ENCODE measurements around the gene NUP62CL. TPM values are rescaled to one million over a fixed set of nuclear protein-coding genes. Genes with fewer than 3 reads are reported as not detected.
"Not testable (repeated sequence)": the region's sequence is repeated elsewhere in the genome, so short reads cannot be mapped to it uniquely, and the experiment has no call there.

NUP62CL gene
- total RNA-seq, 1 experiment from 2014 or later, result 21.1 TPM

- Histone ChIP-seq H3K9me2 (ENCODE audit: insufficient read depth) (no peaks in the 10 kb centered on the region), H3K9me3 (ENCODE audit: control insufficient read depth in 1 of 2, insufficient read depth in 1 of 2, low read depth in 1 of 2, low read length in 2 of 2) (no peaks in the 10 kb centered on the region), H3K36me3 (ENCODE audit: control insufficient read depth in 1 of 2, insufficient read depth in 2 of 2, low read length in 2 of 2) (no peaks in the 10 kb centered on the region), H4K20me1 (ENCODE audit: insufficient read depth) (no peaks in the 10 kb centered on the region), H2AFZ (ENCODE audit: low read depth, low read length, poor library complexity, severe bottlenecking) (no peak overlapping the region), H3K4me2 (ENCODE audit: low read length) (no peak overlapping the region), H3K4me1 (ENCODE audit: control insufficient read depth in 1 of 2, insufficient read depth in 2 of 2, low read length in 2 of 2) (no peaks in the 10 kb centered on the region), H3K27me3 (ENCODE audit: insufficient read depth, low read length) (no peaks in the 10 kb centered on the region), H3K9ac (ENCODE audit: low read length) (no peak overlapping the region), H3K79me2 (ENCODE audit: insufficient read depth, low read length) (no peaks in the 10 kb centered on the region), H3K4me3 (replicated peaks in 1 of 2; ENCODE audit: low read depth in 1 of 2, low read length in 2 of 2) (no peak overlapping the region), H3K27ac (ENCODE audit: low read depth, low read length) (no peak overlapping the region)
- CTCF ChIA-PET, result no interaction called here
- no peak for DNase-seq (ENCODE audit: low read depth, low spot score)
- no peak for TF ChIP-seq FOSL1 (IDR thresholded peaks at IDR 0.05; ENCODE audit: low read depth)
- TF ChIP-seq TCF7L2 (IDR thresholded peaks at IDR 0.05; ENCODE audit: borderline replicate concordance, extremely low read depth, insufficient read depth, insufficient read length), result no peak
- TF ChIP-seq ZNF274 (IDR thresholded peaks at IDR 0.05; ENCODE audit: low read depth, low read length), result no peak
- TF ChIP-seq ELF1 (IDR thresholded peaks at IDR 0.05; ENCODE audit: borderline replicate concordance, low read depth), result no peak
- ATAC-seq, result no peak
- intact Hi-C loops (cut with micrococcal nuclease), result no loop called here
- RAD21 ChIA-PET (ENCODE audit: low non-redundant PET in 1 of 2, low total read pairs in 2 of 2, uncharacterized antibody in 2 of 2, unreplicated experiment in 2 of 2), result no interaction called here
- no TSS peak for BruUV-seq (replicated peaks)
- POLR2A ChIA-PET, result no interaction called here
Measured at GRCh38 chrX:107167163-107167921, 38.9 kb downstream of the NUP62CL start.

- CTCF ChIA-PET, result not testable (repeated sequence)
- H3K4me1 ChIP-seq (ENCODE audit: control insufficient read depth in 1 of 2, insufficient read depth in 2 of 2, low read length in 2 of 2), result peaks cover 6 to 12% of the 10 kb centered on the region in 2 experiments; a peak in 3 of 4 replicates
Measured at GRCh38 chrX:107157618-107158017, 48.6 kb downstream of the NUP62CL start.

GRCh38 chrX:107155621-107156430 is 50.4 kb downstream of the NUP62CL start:
- Histone ChIP-seq H3K4me2 (ENCODE audit: low read length) (peak overlapping the region; percentile 79), H3K27ac (ENCODE audit: low read depth, low read length) (peak overlapping the region; percentile 45), H3K9ac (ENCODE audit: low read length) (peak overlapping the region; percentile 40), H3K4me1 (ENCODE audit: control insufficient read depth in 1 of 2, insufficient read depth in 2 of 2, low read length in 2 of 2) (peaks cover 6 to 12% of the 10 kb centered on the region in 2 experiments; a peak in 3 of 4 replicates), H3K4me3 (replicated peaks in 1 of 2; ENCODE audit: low read depth in 1 of 2, low read length in 2 of 2) (peak overlapping the region; percentile 30 to 46)
- H3K36me3 ChIP-seq (ENCODE audit: control insufficient read depth in 1 of 2, insufficient read depth in 2 of 2, low read length in 2 of 2); H3K9me3 ChIP-seq (ENCODE audit: control insufficient read depth in 1 of 2, insufficient read depth in 1 of 2, low read depth in 1 of 2, low read length in 2 of 2); RAD21 ChIA-PET (ENCODE audit: low non-redundant PET in 1 of 2, low total read pairs in 2 of 2, uncharacterized antibody in 2 of 2, unreplicated experiment in 2 of 2); H2AFZ ChIP-seq (ENCODE audit: low read depth, low read length, poor library complexity, severe bottlenecking); H3K9me2 ChIP-seq (ENCODE audit: insufficient read depth); intact Hi-C loops (cut with micrococcal nuclease); CTCF ChIA-PET; H4K20me1 ChIP-seq (ENCODE audit: insufficient read depth); POLR2A ChIA-PET; H3K27me3 ChIP-seq (ENCODE audit: insufficient read depth, low read length); DNase-seq (ENCODE audit: low read depth, low spot score); H3K79me2 ChIP-seq (ENCODE audit: insufficient read depth, low read length): not testable (repeated sequence)
- BruUV-seq (replicated peaks), result TSS peak; percentile 45
- peak; percentile 65 for ATAC-seq

More at GRCh38 chrX:107157618-107158017, 48.6 kb downstream of the NUP62CL start:
- H3K9me3 ChIP-seq (ENCODE audit: control insufficient read depth in 1 of 2, insufficient read depth in 1 of 2, low read depth in 1 of 2, low read length in 2 of 2); H3K4me3 ChIP-seq (replicated peaks in 1 of 2; ENCODE audit: low read depth in 1 of 2, low read length in 2 of 2); RAD21 ChIA-PET (ENCODE audit: low non-redundant PET in 1 of 2, low total read pairs in 2 of 2, uncharacterized antibody in 2 of 2, unreplicated experiment in 2 of 2); H3K27me3 ChIP-seq (ENCODE audit: insufficient read depth, low read length); H3K36me3 ChIP-seq (ENCODE audit: control insufficient read depth in 1 of 2, insufficient read depth in 2 of 2, low read length in 2 of 2); POLR2A ChIA-PET; H3K9me2 ChIP-seq (ENCODE audit: insufficient read depth); BruUV-seq (replicated peaks); DNase-seq (ENCODE audit: low read depth, low spot score); H3K79me2 ChIP-seq (ENCODE audit: insufficient read depth, low read length); H3K9ac ChIP-seq (ENCODE audit: low read length); intact Hi-C loops (cut with micrococcal nuclease); H3K4me2 ChIP-seq (ENCODE audit: low read length); H2AFZ ChIP-seq (ENCODE audit: low read depth, low read length, poor library complexity, severe bottlenecking); H4K20me1 ChIP-seq (ENCODE audit: insufficient read depth); H3K27ac ChIP-seq (ENCODE audit: low read depth, low read length); ATAC-seq: not testable (repeated sequence)

Data from HCT116 (cell line).